ENCODE data around the gene USP40. TPM values are rescaled to one million over a fixed set of nuclear protein-coding genes. Genes with fewer than 3 reads are reported as not detected.

The USP40 gene
- total and polyA plus RNA-seq, 2 of the 8 experiments (the other 6 are each of a cell fraction or from before 2014, with no cell fraction given) = 12.0 to 15.7 TPM

DNA sequence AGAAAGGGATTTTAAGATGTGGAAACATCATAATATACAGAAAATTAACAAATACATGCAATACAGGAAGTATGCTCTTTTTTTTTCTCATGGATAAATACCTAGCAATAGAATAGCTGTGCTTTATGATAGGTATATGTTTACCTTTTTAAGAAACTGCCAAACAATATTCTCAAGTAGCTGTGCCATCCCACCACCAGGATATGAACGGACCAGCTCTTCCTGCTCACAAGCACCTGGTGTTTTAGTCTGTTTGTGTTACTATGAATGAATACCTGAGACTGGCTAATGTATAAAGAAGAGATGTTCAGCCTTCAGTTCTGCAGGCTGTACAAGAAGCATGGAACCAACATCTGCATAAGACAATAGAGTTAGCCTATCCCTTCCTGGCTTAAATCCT, 30.9 kb upstream of the USP40 start:
- Histone ChIP-seq H3K23ac (ENCODE audit: insufficient read length) (no peak overlapping the region), H3K36me3 (ENCODE audit: control insufficient read depth in 2 of 4, insufficient read depth in 4 of 4, low read length in 3 of 4) (no peaks in the 10 kb centered on the region), H3K4me2 (ENCODE audit: insufficient read depth in 1 of 2, low read depth in 2 of 2, low read length in 2 of 2) (no peak overlapping the region), H3K27ac (ENCODE audit: low read depth, low read length) (no peak overlapping the region), H3K9ac (replicated peaks in 1 of 4; ENCODE audit: extremely low read depth in 1 of 4, low read depth in 3 of 4, low read length in 3 of 4) (no peak overlapping the region), H2BK120ac (replicated peaks; ENCODE audit: low read depth, low read length) (no peak overlapping the region), H3K27me3 (replicated peaks in 1 of 4; ENCODE audit: control insufficient read depth in 3 of 4, extremely low read depth in 1 of 4, insufficient read depth in 3 of 4, low read length in 3 of 4) (no peaks in the 10 kb centered on the region), H3K4me1 (replicated peaks in 1 of 4; ENCODE audit: control insufficient read depth in 3 of 4, insufficient read depth in 4 of 4, low read length in 3 of 4) (no peaks in the 10 kb centered on the region), H3K79me1 (ENCODE audit: low read depth, low read length) (no peaks in the 10 kb centered on the region), H2BK20ac (ENCODE audit: low read length) (no peak overlapping the region), H4K20me1 (replicated peaks in 1 of 2; ENCODE audit: control insufficient read depth in 1 of 2, insufficient read depth in 2 of 2, low read length in 2 of 2) (no peaks in the 10 kb centered on the region), H3K4ac (replicated peaks; ENCODE audit: insufficient read length, low read depth, low read length) (no peak overlapping the region), H3K18ac (ENCODE audit: extremely low read depth, low read length) (no peak overlapping the region), H2BK5ac (ENCODE audit: low read depth, low read length) (no peak overlapping the region), H3K14ac (ENCODE audit: insufficient read length) (no peak overlapping the region), H4K8ac (ENCODE audit: extremely low read depth, insufficient read depth, low read length) (no peak overlapping the region), H3K79me2 (ENCODE audit: control insufficient read depth in 1 of 2, insufficient read depth in 2 of 2, low read length in 2 of 2) (no peaks in the 10 kb centered on the region), H2BK12ac (ENCODE audit: low read depth, low read length) (no peak overlapping the region), H3K23me2 (ENCODE audit: low read depth, low read length) (no peaks in the 10 kb centered on the region), H2BK15ac (ENCODE audit: low read length) (no peak overlapping the region), H4K91ac (replicated peaks; ENCODE audit: insufficient read length, low read length) (no peak overlapping the region), H3K9me3 (ENCODE audit: insufficient read depth in 2 of 2, low read depth in 1 of 2, low read length in 1 of 2) (peaks cover 2 to 7% of the 10 kb centered on the region in 2 experiments; a peak in 1 of 4 replicates), H4K5ac (ENCODE audit: insufficient read length, low read depth, low read length) (no peak overlapping the region), H3K56ac (replicated peaks; ENCODE audit: insufficient read length, low read depth, low read length) (no peak overlapping the region), H3K4me3 (ENCODE audit: extremely low read depth in 1 of 4, insufficient read depth in 2 of 4, low read depth in 3 of 4, low read length in 4 of 4) (no peak overlapping the region), H2AK5ac (ENCODE audit: low read depth, low read length) (no peak overlapping the region), H2AFZ (ENCODE audit: low read length) (no peak overlapping the region)
- CTCF ChIA-PET (ENCODE audit: partially characterized antibody) = interaction anchor here (1.3 kb wide), 1 partner anchor 46 kb away, joined by 6 read pairs; no protein-coding TSS in a partner anchor
- POLR2A ChIA-PET (ENCODE audit: partially characterized antibody) = no interaction called here
- TF ChIP-seq TAF7 (optimal IDR thresholded peaks at IDR 0.05; ENCODE audit: borderline replicate concordance, low read depth, low read length) (no peak), CREB1 (IDR thresholded peaks at IDR 0.05) (no peak), TEAD4 (IDR thresholded peaks at IDR 0.05; ENCODE audit: low read depth, low read length) (no peak), SIRT6 (IDR thresholded peaks at IDR 0.05; ENCODE audit: low read length) (no peak), FOSL1 (IDR thresholded peaks at IDR 0.05; ENCODE audit: insufficient read depth, low read depth, low read length) (no peak), CBX8 (IDR thresholded peaks at IDR 0.05; ENCODE audit: borderline replicate concordance, low read depth, low read length) (no peak), TBP (IDR thresholded peaks at IDR 0.05; ENCODE audit: low read depth, low read length) (no peak), JUN (IDR thresholded peaks at IDR 0.05; ENCODE audit: low read depth, low read length) (no peak), HDAC6 (IDR thresholded peaks at IDR 0.05; ENCODE audit: low read depth, low read length) (no peak), CTBP2 (IDR thresholded peaks at IDR 0.05; ENCODE audit: borderline replicate concordance, insufficient read depth, insufficient read length, low read length) (no peak), ASH2L (IDR thresholded peaks at IDR 0.05; ENCODE audit: low read length) (no peak)
- 83% methylated on average over 1 of the region's 1 CpG; no CpG with 5 or more reads in 1 of the 2 experiments for WGBS, 2 experiments (ENCODE audit: extremely low coverage in 1 of 2, insufficient coverage in 1 of 2, insufficient read length in 1 of 2, insufficient replicate concordance in 2 of 2, low coverage in 1 of 2, low lambda C conversion rate in 2 of 2, missing lambda C conversion rate in 1 of 2)
- no peak for DNase-seq (ENCODE audit: low read depth in 1 of 2, low spot score in 2 of 2)
- no peak for FAIRE-seq
